H9 (cell line): ENCODE results near the gene ZSWIM5. TPM values are rescaled to one million over a fixed set of nuclear protein-coding genes. Genes with fewer than 3 reads are reported as not detected.

Experiments used
- DNase-seq: peaks from one replicate; pipeline ENCODE4 v3.0.0-alpha.2; 2017
- H2AFZ ChIP-seq: one replicate; pipeline ENCODE4 v1.6.1; 2013; ENCODE audit warnings: mild to moderate bottlenecking, low read length, control low read depth, moderate library complexity
- H2AK5ac ChIP-seq: 2 replicates; pipeline ENCODE4 v1.6.1; 2013; ENCODE audit warnings: low read length, control low read depth, mixed read lengths; ENCODE audit not compliant: insufficient read length
- H2BK120ac ChIP-seq: one replicate; pipeline ENCODE4 v1.6.1; 2013; ENCODE audit warnings: low read depth, mild to moderate bottlenecking, low read length, control low read depth, inconsistent platforms; ENCODE audit not compliant: poor library complexity, severe bottlenecking
- H2BK12ac ChIP-seq: 2 replicates; pipeline ENCODE4 v1.6.1; 2013; ENCODE audit warnings: low read length, control low read depth, mixed read lengths, low read depth; ENCODE audit not compliant: insufficient read length
- H2BK15ac ChIP-seq: 2 replicates; pipeline ENCODE4 v1.6.1; 2013; ENCODE audit warnings: low read depth, low read length, control low read depth
- H2BK20ac ChIP-seq: one replicate; pipeline ENCODE4 v1.6.1; 2013; ENCODE audit warnings: low read depth, mild to moderate bottlenecking, low read length, control low read depth, inconsistent platforms; ENCODE audit not compliant: poor library complexity, severe bottlenecking
- H2BK5ac ChIP-seq: 2 replicates; pipeline ENCODE4 v1.6.1; 2013; ENCODE audit warnings: low read length, control low read depth, mixed read lengths; ENCODE audit not compliant: insufficient read length
- H3K14ac ChIP-seq: 2 replicates; pipeline ENCODE4 v1.6.1; 2013; ENCODE audit warnings: low read length, control low read depth; ENCODE audit not compliant: insufficient read depth
- H3K18ac ChIP-seq: 2 replicates; pipeline ENCODE4 v1.6.1; 2013; ENCODE audit warnings: low read depth, mild to moderate bottlenecking, mixed read lengths, low read length, control low read depth; ENCODE audit not compliant: insufficient read length
- H3K23ac ChIP-seq: 2 replicates; pipeline ENCODE4 v1.6.1; 2013; ENCODE audit warnings: low read length, control low read depth, mixed read lengths, low read depth; ENCODE audit not compliant: insufficient read length
- H3K23me2 ChIP-seq: 2 replicates; pipeline ENCODE4 v1.6.1; 2013; ENCODE audit warnings: low read depth, mild to moderate bottlenecking, mixed read lengths, low read length, control low read depth; ENCODE audit not compliant: insufficient read length, poor library complexity, severe bottlenecking
- H3K27ac ChIP-seq: 2 replicates; pipeline ENCODE4 v1.5.1; 2013; ENCODE audit warnings: low read length, control low read depth, mixed read lengths, low read depth; ENCODE audit not compliant: insufficient read length
- H3K27me3 ChIP-seq: 2 replicates; pipeline ENCODE4 v1.6.1; 2013; ENCODE audit warnings: low read length, control low read depth, inconsistent platforms; ENCODE audit not compliant: insufficient read depth
- H3K4ac ChIP-seq: 2 replicates; pipeline ENCODE4 v1.6.1; 2013; ENCODE audit warnings: low read depth, mild to moderate bottlenecking, control low read depth, inconsistent platforms, low read length, moderate library complexity
- H3K4me1 ChIP-seq: 2 replicates; pipeline ENCODE4 v1.6.1; 2013; ENCODE audit warnings: low read length, control low read depth, inconsistent platforms; ENCODE audit not compliant: insufficient read depth
- H3K4me2 ChIP-seq: 2 replicates; pipeline ENCODE4 v1.6.1; 2013; ENCODE audit warnings: low read length, control low read depth, mixed read lengths; ENCODE audit not compliant: insufficient read length, insufficient read depth
- H3K56ac ChIP-seq: 2 replicates; pipeline ENCODE4 v1.6.1; 2013; ENCODE audit warnings: low read depth, mild to moderate bottlenecking, mixed read lengths, low read length, control low read depth; ENCODE audit not compliant: insufficient read length
- H3K79me1 ChIP-seq: 2 replicates; pipeline ENCODE4 v1.6.1; 2013; ENCODE audit warnings: low read depth, mild to moderate bottlenecking, moderate library complexity, low read length, control low read depth, inconsistent platforms; ENCODE audit not compliant: insufficient read depth, poor library complexity, severe bottlenecking
- H3K79me2 ChIP-seq: 2 replicates; pipeline ENCODE4 v1.6.1; 2013; ENCODE audit warnings: low read length, control low read depth, inconsistent platforms; ENCODE audit not compliant: insufficient read depth
- H3K9ac ChIP-seq: 2 replicates; pipeline ENCODE4 v1.6.1; 2013; ENCODE audit warnings: low read length, control low read depth, mixed read lengths; ENCODE audit not compliant: insufficient read length; ENCODE audit errors: extremely low read depth
- H3K9me3 ChIP-seq: one replicate; pipeline ENCODE4 v1.6.1; 2013; ENCODE audit warnings: low read depth, low read length, inconsistent platforms; ENCODE audit not compliant: control insufficient read depth
- H3T11ph ChIP-seq: one replicate; pipeline ENCODE4 v1.6.1; 2013; ENCODE audit warnings: mild to moderate bottlenecking, low read length, control low read depth, inconsistent platforms
- H4K20me1 ChIP-seq: one replicate; pipeline ENCODE4 v1.6.1; 2013; ENCODE audit not compliant: control insufficient read depth, insufficient read length, insufficient read depth
- H4K5ac ChIP-seq: 2 replicates; pipeline ENCODE4 v1.6.1; 2013; ENCODE audit warnings: low read depth, mild to moderate bottlenecking, mixed read lengths, low read length, control low read depth; ENCODE audit not compliant: insufficient read length
- H4K8ac ChIP-seq: replicated peaks from 2 replicates; pipeline ENCODE4 v1.6.1; 2013; ENCODE audit warnings: low read length, control low read depth, mixed read lengths, low read depth; ENCODE audit not compliant: insufficient read length
- H4K91ac ChIP-seq: 2 replicates; pipeline ENCODE4 v1.6.1; 2013; ENCODE audit warnings: low read depth, mild to moderate bottlenecking, moderate library complexity, mixed read lengths, low read length, control low read depth; ENCODE audit not compliant: insufficient read length
- H3K27ac Mint-ChIP-seq, 3 experiments: 2 replicates in 2 of 3; 3 replicates in 1 of 3; pipeline ENCODE4 v1.8.0; 2020 to 2021; ENCODE audit warnings: mixed read lengths in 3 of 3, mild to moderate bottlenecking in 1 of 3, moderate library complexity in 1 of 3
- H3K27me3 Mint-ChIP-seq: 2 replicates; pipeline ENCODE4 v1.8.0; 2021; ENCODE audit warnings: low read depth, mild to moderate bottlenecking, moderate library complexity, mixed read lengths
- H3K36me3 Mint-ChIP-seq, 3 experiments: 2 replicates in 2 of 3; 3 replicates in 1 of 3; pipeline ENCODE4 v1.8.0; 2020 to 2021; ENCODE audit warnings: low read depth in 3 of 3, mixed read lengths in 3 of 3; ENCODE audit not compliant: insufficient read depth in 1 of 3
- H3K4me1 Mint-ChIP-seq, 2 experiments: 2 replicates each; pipeline ENCODE4 v1.8.0; 2020; ENCODE audit warnings: mixed read lengths in 2 of 2
- H3K4me3 Mint-ChIP-seq, 2 experiments: 2 replicates in 1 of 2; 3 replicates in 1 of 2; pipeline ENCODE4 v1.8.0; 2020 to 2021; ENCODE audit warnings: mild to moderate bottlenecking in 2 of 2, mixed read lengths in 2 of 2, moderate library complexity in 1 of 2
- H3K9me3 Mint-ChIP-seq, 2 experiments: 2 replicates in 1 of 2; 3 replicates in 1 of 2; pipeline ENCODE4 v1.8.0; 2020; ENCODE audit warnings: mild to moderate bottlenecking in 2 of 2, mixed read lengths in 2 of 2, moderate library complexity in 1 of 2
- CTCF ChIP-seq: fragments of 200-600 bp; sonication (generic); conservative IDR thresholded peaks from 3 replicates; pipeline ENCODE4 v1.8.0; 2021; ENCODE audit warnings: antibody characterized with exemption, mild to moderate bottlenecking
- WGBS: extraction: QIAGEN DNeasy Blood & Tissue Kit; methylation state at CpG from one replicate; pipeline ENCODE4 v1.1.7; 2013; ENCODE audit warnings: missing lambda C conversion rate, low lambda C conversion rate, mixed read lengths; ENCODE audit not compliant: insufficient read length; ENCODE audit errors: extremely low coverage; 5-methylcytosine and 5-hydroxymethylcytosine counted together
- total RNA-seq: library from RNA; stranded (reverse); gene quantifications from 2 replicates; pipeline ENCODE4 v1.2.1, GENCODE V29; 2021

The ZSWIM5 gene
- total RNA-seq, 1 experiment from 2014 or later = 3.5 TPM

GRCh38 chr1:45089711-45090110 lies 116.7 kb downstream of the ZSWIM5 start:
- H3K27ac Mint-ChIP-seq = no peak overlapping the region
- no peak overlapping the region for H3K23ac ChIP-seq
- H3K4me3 Mint-ChIP-seq = no peak overlapping the region
- no peak overlapping the region for H2BK5ac ChIP-seq
- no peak overlapping the region for H2BK20ac ChIP-seq
- H3K79me2 ChIP-seq = no peaks in the 10 kb centered on the region
- H3K56ac ChIP-seq = no peak overlapping the region
- no peak overlapping the region for H3T11ph ChIP-seq
- H3K4ac ChIP-seq = no peak overlapping the region
- no peak overlapping the region for H4K91ac ChIP-seq
- H3K27me3 Mint-ChIP-seq = no peaks in the 10 kb centered on the region
- H3K4me2 ChIP-seq = no peak overlapping the region
- no CpG with 5 or more reads among the region's 2 CpGs for WGBS
- H2BK120ac ChIP-seq = no peak overlapping the region
- H2AK5ac ChIP-seq = no peak overlapping the region
- no peaks in the 10 kb centered on the region for H3K23me2 ChIP-seq
- no peak overlapping the region for H3K18ac ChIP-seq
- H3K14ac ChIP-seq = no peak overlapping the region
- no peak overlapping the region for H3K27ac ChIP-seq
- DNase-seq = no peak
- no peaks in the 10 kb centered on the region for H3K4me1 Mint-ChIP-seq
- TF ChIP-seq CTCF = no peak
- no peaks in the 10 kb centered on the region for H3K36me3 Mint-ChIP-seq
- no peaks in the 10 kb centered on the region for H3K79me1 ChIP-seq
- no peak overlapping the region for H4K8ac ChIP-seq
- no peaks in the 10 kb centered on the region for H3K9me3 ChIP-seq
- H3K27me3 ChIP-seq = no peaks in the 10 kb centered on the region
- H3K4me1 ChIP-seq = no peaks in the 10 kb centered on the region
- H3K9me3 Mint-ChIP-seq = no peaks in the 10 kb centered on the region
- no peak overlapping the region for H2AFZ ChIP-seq
- H2BK15ac ChIP-seq = no peak overlapping the region
- no peak overlapping the region for H4K5ac ChIP-seq
- H2BK12ac ChIP-seq = no peak overlapping the region
- H3K9ac ChIP-seq = no peak overlapping the region
- no peaks in the 10 kb centered on the region for H4K20me1 ChIP-seq
